Subcutaneous preadipocyte (primary cell): ENCODE measurements around the gene TREML4. TPM values are rescaled to one million over a fixed set of nuclear protein-coding genes. Genes with fewer than 3 reads are reported as not detected.

Experiments used
- small RNA-seq: library from RNA; depleted of rRNA; stranded (forward); fragments of <200 nt; gene quantifications from one replicate; pipeline ENCODE3, GENCODE V24; 2012
- total RNA-seq: library from RNA; depleted of rRNA; stranded (reverse); fragments of >200 nt; gene quantifications from 2 replicates; pipeline ENCODE4 v1.2.3, GENCODE V29; 2012

The TREML4 gene
- total RNA-seq: not detected in 2 replicates

GRCh38 chr6:41228096-41228495, at the start of gene TREML4:
Gene TREML4, plus strand, starts transcription at chr6:41228349. Its CDS starts 79 bp downstream, at chr6:41228428.

GRCh38 chr6:41200901-41201763, 27.0 kb upstream of the TREML4 start, which contains the start of gene TREML2:
Gene TREML2, minus strand, starts transcription at chr6:41201149. Its CDS starts 141 bp downstream, at chr6:41201008.

GRCh38 chr6:41286544-41287346, 58.6 kb downstream of the TREML4 start, which contains the start of gene TREM1:
Gene TREM1, minus strand, starts transcription at chr6:41286682. Its CDS starts 27 bp downstream, at chr6:41286655.

Small RNA genes within 50 kb of the gene (small RNA-seq; reads per million reads assigned to genes)
- not detected for gene AL391903.2
- not detected for gene AL391903.3
- 0.19 reads per million for gene RNA5SP207

Other genes with a start within 250 kb of the TREML4 start
- gene UNC5CL, start 189.1 kb upstream of the TREML4 start, total RNA-seq: under 0.01 TPM in 2 replicates
- gene TSPO2, start 185.9 kb upstream of the TREML4 start, total RNA-seq: not detected in 2 replicates
- gene APOBEC2, start 175.1 kb upstream of the TREML4 start, total RNA-seq: not detected in 2 replicates
- 4.8 and 6.3 TPM in 2 replicates for gene OARD1, start 156.0 kb upstream of the TREML4 start, total RNA-seq
- 5.9 and 11.3 TPM in 2 replicates for gene NFYA, start 155.4 kb upstream of the TREML4 start, total RNA-seq
- not detected in 2 replicates for gene TREML1, start 74.0 kb upstream of the TREML4 start, total RNA-seq
- not detected in 2 replicates for gene TREM2, start 65.2 kb upstream of the TREML4 start, total RNA-seq
- not detected in 2 replicates for gene TREML2, start 27.2 kb upstream of the TREML4 start, total RNA-seq
- gene TREM1, start 58.3 kb downstream of the TREML4 start, total RNA-seq: 0.78 and 7.0 TPM in 2 replicates
- gene NCR2, start 107.3 kb downstream of the TREML4 start, total RNA-seq: not detected in 2 replicates